ENCODE data around the gene SCAMP5. TPM values are rescaled to one million over a fixed set of nuclear protein-coding genes. Genes with fewer than 3 reads are reported as not detected.
A peak's percentile ranks its signal among the peaks of the same experiment; 100 is the strongest.

The SCAMP5 gene
- polyA plus RNA-seq, 2 of the 4 experiments (the other 2 are of a cell fraction): 10.5 to 16.2 TPM

- TF ChIP-seq RAD21 (conservative IDR thresholded peaks at IDR 0.05 in 1 of 2, IDR thresholded peaks at IDR 0.05 in 1 of 2) (0 out of 5 replicates have a peak, but pooled peaks have one; percentile 2 to 9), POLR2AphosphoS2 (conservative IDR thresholded peaks at IDR 0.05; ENCODE audit: low read length) (no peak), HDAC2 (IDR thresholded peaks at IDR 0.05) (0 out of 2 replicates have a peak, but pooled peaks have one; percentile 22), FOXS1 (CRISPR knock-in tag; IDR thresholded peaks at IDR 0.05) (no peak), RFX5 (IDR thresholded peaks at IDR 0.05) (no peak), KDM1A (IDR thresholded peaks at IDR 0.05; ENCODE audit: low read depth) (no peak), BCL3 (IDR thresholded peaks at IDR 0.05) (peak; percentile 96), RCOR1 (IDR thresholded peaks at IDR 0.05; ENCODE audit: low read depth, low read length) (no peak), GATA3 (IDR thresholded peaks at IDR 0.05; ENCODE audit: borderline replicate concordance) (0 out of 2 replicates have a peak, but pooled peaks have one; percentile 8), E2F6 (IDR thresholded peaks at IDR 0.05; ENCODE audit: borderline replicate concordance, low read depth) (peak; percentile 92; the same call in 1 of the 2 replicates), PHF8 (IDR thresholded peaks at IDR 0.05; ENCODE audit: borderline replicate concordance, low read depth) (peak; percentile 35; the same call in 1 of the 2 replicates), POLR2A (IDR thresholded peaks at IDR 0.05; ENCODE audit: low read length) (peak; percentile 95), HOXA7 (CRISPR knock-in tag; IDR thresholded peaks at IDR 0.05) (no peak), FOSB (CRISPR knock-in tag; IDR thresholded peaks at IDR 0.05) (no peak), MAZ (IDR thresholded peaks at IDR 0.05; ENCODE audit: borderline replicate concordance, low read depth, low read length) (peak; percentile 70; the same call in 1 of the 2 replicates), HOXB5 (CRISPR knock-in tag; IDR thresholded peaks at IDR 0.05) (peak; percentile 35; the same call in 1 of the 2 replicates), NR3C1 (IDR thresholded peaks at IDR 0.05) (no peak), JUN (IDR thresholded peaks at IDR 0.05) (peak in 1 of 2 experiments; percentile 66; a peak in 2 of 5 replicates)
Measured at GRCh38 chr15:74956648-74957475, 38.5 kb upstream of the SCAMP5 start, which contains the start of gene RPP25 (continued).

- H3K4me3 ChIP-seq: peak overlapping the region; percentile 53
- peaks cover 37% of the 10 kb centered on the region for H3K4me1 ChIP-seq
- ATAC-seq (no peak; a peak in 1 of 6 replicates), DNase-seq (ENCODE audit: low read depth in 1 of 2, low spot score in 1 of 2) (peak in 1 of 2 experiments; percentile 43), FAIRE-seq (no peak)
- no peak for TF ChIP-seq POLR2A (IDR thresholded peaks at IDR 0.05; ENCODE audit: low read length)
- no peak for TF ChIP-seq MYC (IDR thresholded peaks at IDR 0.05; ENCODE audit: borderline replicate concordance, low read length)
- TF ChIP-seq FOXS1 (CRISPR knock-in tag; IDR thresholded peaks at IDR 0.05): no peak
- no peak for TF ChIP-seq EP300 (IDR thresholded peaks at IDR 0.05)
- no peak for TF ChIP-seq MAFK (IDR thresholded peaks at IDR 0.05; ENCODE audit: partially characterized antibody)
- TF ChIP-seq BHLHE40 (IDR thresholded peaks at IDR 0.05; ENCODE audit: low read depth, low read length): no peak
- TF ChIP-seq USF2 (IDR thresholded peaks at IDR 0.05): no peak
- no peak for TF ChIP-seq SMC3 (IDR thresholded peaks at IDR 0.05)
- TF ChIP-seq MAX (IDR thresholded peaks at IDR 0.05): peak; percentile 82; the same call in 1 of the 2 replicates
- TF ChIP-seq CEBPB (IDR thresholded peaks at IDR 0.05): no peak
- no peak for TF ChIP-seq FOSL2 (IDR thresholded peaks at IDR 0.05)
- no peak for TF ChIP-seq FOSL2 (CRISPR knock-in tag; IDR thresholded peaks at IDR 0.05)
- no peak for TF ChIP-seq REST (IDR thresholded peaks at IDR 0.05)
- TF ChIP-seq HDAC2 (IDR thresholded peaks at IDR 0.05): no peak
- TF ChIP-seq ZNF302 (CRISPR knock-in tag; IDR thresholded peaks at IDR 0.05): no peak
- no peak for TF ChIP-seq NPAS2 (CRISPR knock-in tag; IDR thresholded peaks at IDR 0.05; ENCODE audit: borderline replicate concordance)
- TF ChIP-seq TFCP2L1 (CRISPR knock-in tag; IDR thresholded peaks at IDR 0.05): peak; percentile 48; the same call in 1 of the 2 replicates
- H3K9me3 ChIP-seq: no peaks in the 10 kb centered on the region
- peak overlapping the region; percentile 82 to 92 for H3K27ac ChIP-seq
- POLR2A ChIA-PET: interaction anchor here (0.9 to 2.8 kb wide), 15 partner anchors 11 to 886 kb away, joined by 3 to 25 read pairs (median 7); partner anchors contain the start of genes COX5A, FAM219B, PPCDC and SCAMP5
- 5% methylated on average over 24 of the region's 28 CpGs for WGBS (ENCODE audit: missing lambda C conversion rate)
- peak overlapping the region; percentile 78 for H3K4me2 ChIP-seq
- CTCF ChIA-PET: interaction anchor here (0.8 to 7.9 kb wide), 16 partner anchors 8 to 351 kb away, joined by 3 to 54 read pairs (median 6); partner anchors contain the start of genes C15orf39, PPCDC and SCAMP5
Measured at GRCh38 chr15:74957476-74958035, 37.8 kb upstream of the SCAMP5 start.

Measured in A549 (cell line).